Rectal smooth muscle tissue (tissue), 1 donor: ENCODE results near the gene PRKCE.

Source experiments
- H3K27ac ChIP-seq: one replicate; pipeline ENCODE4 v1.7.0; 2013; ENCODE audit warnings: low read depth, low read length, inconsistent platforms
- H3K27me3 ChIP-seq: one replicate; pipeline ENCODE4 v1.7.0; 2013; ENCODE audit warnings: low read length; ENCODE audit not compliant: control insufficient read depth, insufficient read depth
- H3K36me3 ChIP-seq: one replicate; pipeline ENCODE4 v1.7.0; 2013; ENCODE audit warnings: low read length; ENCODE audit not compliant: control insufficient read depth, insufficient read depth
- H3K4me1 ChIP-seq: one replicate; pipeline ENCODE4 v1.7.0; 2013; ENCODE audit warnings: low read length; ENCODE audit not compliant: control insufficient read depth, insufficient read depth
- H3K4me3 ChIP-seq: one replicate; pipeline ENCODE4 v1.7.0; 2013; ENCODE audit warnings: low read length
- H3K9ac ChIP-seq: one replicate; pipeline ENCODE4 v1.7.0; 2013; ENCODE audit warnings: low read length

The PRKCE gene

GRCh38 chr2:46230115-46230571 is 578.7 kb downstream of the PRKCE start:
- Histone ChIP-seq H3K4me1 (no peaks in the 10 kb centered on the region), H3K9ac (no peak overlapping the region), H3K27me3 (no peaks in the 10 kb centered on the region), H3K4me3 (no peak overlapping the region), H3K36me3 (no peaks in the 10 kb centered on the region), H3K27ac (no peak overlapping the region)

GRCh38 chr2:46230677-46231425 is 579.4 kb downstream of the PRKCE start:
- H3K4me3 ChIP-seq: no peak overlapping the region
- no peak overlapping the region for H3K27ac ChIP-seq
- H3K36me3 ChIP-seq: no peaks in the 10 kb centered on the region
- no peak overlapping the region for H3K9ac ChIP-seq
- no peaks in the 10 kb centered on the region for H3K4me1 ChIP-seq
- no peaks in the 10 kb centered on the region for H3K27me3 ChIP-seq

DNA sequence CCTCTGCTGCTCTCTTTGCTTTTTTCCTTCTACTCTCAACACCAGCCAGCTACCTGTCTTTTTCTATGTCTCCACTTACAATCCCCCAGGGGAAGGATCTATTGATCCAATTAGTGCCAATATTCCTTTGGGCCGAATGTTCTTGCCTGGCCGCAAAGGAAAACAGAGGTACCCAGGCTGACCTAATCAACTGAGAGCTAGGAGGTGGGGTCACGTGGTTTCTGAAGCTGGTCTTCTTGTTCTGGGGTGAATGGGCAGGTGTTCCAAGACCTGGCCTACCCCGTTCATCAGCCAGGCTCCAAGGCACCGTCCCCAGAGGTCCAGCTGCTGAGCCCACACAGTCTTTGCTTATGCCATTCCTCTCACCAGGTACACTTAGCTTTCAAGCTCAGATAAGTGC is 580.2 kb downstream of the PRKCE start:
- Histone ChIP-seq H3K27me3 (no peaks in the 10 kb centered on the region), H3K4me3 (no peak overlapping the region), H3K9ac (no peak overlapping the region), H3K36me3 (no peaks in the 10 kb centered on the region), H3K27ac (no peak overlapping the region), H3K4me1 (no peaks in the 10 kb centered on the region)

DNA sequence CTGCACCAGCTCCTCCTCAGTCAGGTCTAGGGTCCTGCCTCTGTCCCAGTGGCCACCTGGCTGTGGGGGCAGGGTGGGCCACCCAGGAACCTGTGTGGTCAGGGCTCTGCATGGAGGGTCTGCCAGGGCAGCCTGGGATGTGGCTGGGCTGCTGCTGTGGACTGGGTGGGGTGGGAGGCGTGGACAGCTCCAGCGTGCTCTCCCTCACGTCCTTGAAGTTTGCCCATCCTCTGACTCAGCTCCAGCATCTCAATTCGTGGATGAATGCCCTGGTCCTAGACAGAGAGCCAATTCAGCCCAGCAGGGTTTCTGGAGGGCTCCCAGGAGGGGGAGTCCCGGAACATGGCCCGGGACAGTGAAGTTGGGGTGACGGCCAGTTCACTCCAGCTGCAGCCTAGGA is 581.4 kb downstream of the PRKCE start:
- no peaks in the 10 kb centered on the region for H3K27me3 ChIP-seq
- H3K4me1 ChIP-seq: no peaks in the 10 kb centered on the region
- H3K9ac ChIP-seq: no peak overlapping the region
- H3K4me3 ChIP-seq: no peak overlapping the region
- no peaks in the 10 kb centered on the region for H3K36me3 ChIP-seq
- no peak overlapping the region for H3K27ac ChIP-seq

- H3K9ac ChIP-seq: no peak overlapping the region
- H3K36me3 ChIP-seq: no peaks in the 10 kb centered on the region
- H3K4me3 ChIP-seq: no peak overlapping the region
- no peaks in the 10 kb centered on the region for H3K4me1 ChIP-seq
- no peaks in the 10 kb centered on the region for H3K27me3 ChIP-seq
- H3K27ac ChIP-seq: no peak overlapping the region
These were observed 584.8 kb downstream of the PRKCE start for GRCh38 chr2:46236006-46236875.

GRCh38 chr2:46236876-46237859 is 585.7 kb downstream of the PRKCE start:
- Histone ChIP-seq H3K4me1 (no peaks in the 10 kb centered on the region), H3K36me3 (no peaks in the 10 kb centered on the region), H3K27me3 (no peaks in the 10 kb centered on the region), H3K4me3 (no peak overlapping the region), H3K27ac (no peak overlapping the region), H3K9ac (no peak overlapping the region)
